Gastrocnemius medialis (tissue), 4 donors: ENCODE data around the gene EXOG.

Experiments used
- POLR2A ChIP-seq, 2 donors: fragments of 450-650 bp; IDR thresholded peaks; one replicate each; pipeline ENCODE4 v1.6.1; 2017; ENCODE audit warnings: antibody characterized with exemption in 2 of 2, mild to moderate bottlenecking in 2 of 2, moderate library complexity in 2 of 2
- TF ChIP-seq, protein P1 (sequence below), 5 experiments: fragments of 450-650 bp in 3 of 5; fragments of 200-600 bp in 2 of 5; sonication (generic) in 2 of 5; IDR thresholded peaks in 4 of 5; conservative IDR thresholded peaks in 1 of 5; 1 replicate in 4 of 5; 2 replicates in 1 of 5; pipeline ENCODE4 v1.5.1; 2016 to 2019; ENCODE audit warnings: antibody characterized with exemption in 5 of 5, mild to moderate bottlenecking in 3 of 5, moderate library complexity in 3 of 5

DNA sequence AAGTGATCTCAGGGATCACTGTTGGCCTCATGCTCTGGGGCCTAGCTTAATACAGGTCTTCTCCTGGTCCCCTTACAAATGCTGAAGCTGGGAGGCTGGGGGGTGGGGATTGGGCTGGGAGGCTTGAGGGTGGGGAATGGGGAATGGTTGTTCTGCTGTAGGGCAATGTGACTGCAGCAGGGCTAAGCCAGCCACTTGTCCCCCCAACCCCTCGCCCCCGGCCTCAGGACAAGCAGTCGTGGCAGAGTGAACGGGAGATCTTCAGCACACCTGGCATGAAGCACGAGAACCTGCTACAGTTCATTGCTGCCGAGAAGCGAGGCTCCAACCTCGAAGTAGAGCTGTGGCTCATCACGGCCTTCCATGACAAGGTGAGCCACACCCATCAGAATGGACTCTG, 17.2 kb upstream of the EXOG start:
- TF ChIP-seq, protein P1, sequence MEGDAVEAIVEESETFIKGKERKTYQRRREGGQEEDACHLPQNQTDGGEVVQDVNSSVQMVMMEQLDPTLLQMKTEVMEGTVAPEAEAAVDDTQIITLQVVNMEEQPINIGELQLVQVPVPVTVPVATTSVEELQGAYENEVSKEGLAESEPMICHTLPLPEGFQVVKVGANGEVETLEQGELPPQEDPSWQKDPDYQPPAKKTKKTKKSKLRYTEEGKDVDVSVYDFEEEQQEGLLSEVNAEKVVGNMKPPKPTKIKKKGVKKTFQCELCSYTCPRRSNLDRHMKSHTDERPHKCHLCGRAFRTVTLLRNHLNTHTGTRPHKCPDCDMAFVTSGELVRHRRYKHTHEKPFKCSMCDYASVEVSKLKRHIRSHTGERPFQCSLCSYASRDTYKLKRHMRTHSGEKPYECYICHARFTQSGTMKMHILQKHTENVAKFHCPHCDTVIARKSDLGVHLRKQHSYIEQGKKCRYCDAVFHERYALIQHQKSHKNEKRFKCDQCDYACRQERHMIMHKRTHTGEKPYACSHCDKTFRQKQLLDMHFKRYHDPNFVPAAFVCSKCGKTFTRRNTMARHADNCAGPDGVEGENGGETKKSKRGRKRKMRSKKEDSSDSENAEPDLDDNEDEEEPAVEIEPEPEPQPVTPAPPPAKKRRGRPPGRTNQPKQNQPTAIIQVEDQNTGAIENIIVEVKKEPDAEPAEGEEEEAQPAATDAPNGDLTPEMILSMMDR (IDR thresholded peaks at IDR 0.05 in 4 of 5, conservative IDR thresholded peaks at IDR 0.05 in 1 of 5) = no peak
- no peak for TF ChIP-seq POLR2A (IDR thresholded peaks at IDR 0.05)
